ELR (cell line): ENCODE results near the gene INPP4A.
A peak's percentile ranks its signal among the peaks of the same experiment; 100 is the strongest.
"Not testable (repeated sequence)": the region's sequence is repeated elsewhere in the genome, so short reads cannot be mapped to it uniquely, and the experiment has no call there.

Experiments used
- DNase-seq: peaks from one replicate; pipeline ENCODE4 v3.0.0-alpha.2; 2015; ENCODE audit warnings: low read depth

The INPP4A gene

GRCh38 chr2:98444436-98445176 is at the start of gene INPP4A:
Gene INPP4A, plus strand, starts transcription at chr2:98444858. Its CDS starts 75,191 bp downstream, at chr2:98520049.
- DNase-seq = peak; percentile 76

GRCh38 chr2:98395977-98396376 is 48.7 kb upstream of the INPP4A start:
- no peak for DNase-seq

DNA sequence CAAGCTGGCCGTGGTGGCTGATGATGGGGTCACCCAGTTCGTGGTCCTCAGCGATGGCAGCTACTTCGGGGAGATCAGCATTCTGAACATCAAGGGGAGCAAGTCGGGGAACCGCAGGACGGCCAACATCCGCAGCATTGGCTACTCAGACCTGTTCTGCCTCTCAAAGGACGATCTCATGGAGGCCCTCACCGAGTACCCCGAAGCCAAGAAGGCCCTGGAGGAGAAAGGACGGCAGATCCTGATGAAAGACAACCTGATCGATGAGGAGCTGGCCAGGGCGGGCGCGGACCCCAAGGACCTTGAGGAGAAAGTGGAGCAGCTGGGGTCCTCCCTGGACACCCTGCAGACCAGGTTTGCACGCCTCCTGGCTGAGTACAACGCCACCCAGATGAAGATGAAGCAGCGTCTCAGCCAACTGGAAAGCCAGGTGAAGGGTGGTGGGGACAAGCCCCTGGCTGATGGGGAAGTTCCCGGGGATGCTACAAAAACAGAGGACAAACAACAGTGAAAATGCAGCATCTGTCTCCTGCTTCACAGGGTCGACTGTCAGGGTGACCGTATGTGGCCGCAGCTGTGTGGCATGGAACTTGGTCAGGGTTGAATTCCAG is 47.8 kb upstream of the INPP4A start:
- no peak for DNase-seq

- DNase-seq = no peak
Observed at GRCh38 chr2:98399140-98399539, 45.5 kb upstream of the INPP4A start.

GRCh38 chr2:98403878-98404277 is 40.8 kb upstream of the INPP4A start:
- no peak for DNase-seq

DNA sequence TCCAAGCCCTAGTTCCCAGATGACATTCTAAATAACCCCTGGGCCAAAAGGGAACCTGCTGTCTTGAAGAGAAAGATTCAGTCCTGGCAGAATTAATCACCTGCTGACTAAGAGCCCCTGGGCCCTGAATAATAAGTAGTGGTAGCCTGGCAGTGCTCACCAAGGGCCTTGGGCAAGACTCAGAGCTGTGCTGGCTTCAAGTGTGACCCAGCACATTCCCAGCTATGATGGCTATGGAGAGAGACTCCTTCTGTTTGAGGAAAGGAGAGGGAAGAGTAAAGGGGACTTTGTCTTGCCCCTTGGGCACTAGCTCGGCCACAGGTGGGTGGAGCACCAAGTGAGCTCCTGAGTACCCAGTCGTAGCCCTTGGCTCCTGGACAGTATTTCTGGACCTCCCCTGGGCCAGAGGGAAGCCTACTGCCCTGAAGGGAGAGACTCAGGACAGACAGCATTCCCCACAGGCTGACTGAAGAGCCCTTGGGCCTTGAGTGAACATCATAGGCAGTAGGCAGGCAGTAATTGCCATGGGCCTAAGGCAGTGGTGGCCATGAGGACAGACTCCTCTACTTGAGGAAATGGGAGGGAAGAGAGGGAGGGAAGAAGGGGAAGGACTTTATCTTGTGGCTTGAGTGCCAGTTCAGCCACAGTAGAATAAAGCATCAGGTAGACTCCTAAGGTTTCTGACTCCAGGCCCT is 40.0 kb upstream of the INPP4A start:
- peak; percentile 45 for DNase-seq

- no peak for DNase-seq
Observed at GRCh38 chr2:98405301-98405700, 39.4 kb upstream of the INPP4A start.

DNA sequence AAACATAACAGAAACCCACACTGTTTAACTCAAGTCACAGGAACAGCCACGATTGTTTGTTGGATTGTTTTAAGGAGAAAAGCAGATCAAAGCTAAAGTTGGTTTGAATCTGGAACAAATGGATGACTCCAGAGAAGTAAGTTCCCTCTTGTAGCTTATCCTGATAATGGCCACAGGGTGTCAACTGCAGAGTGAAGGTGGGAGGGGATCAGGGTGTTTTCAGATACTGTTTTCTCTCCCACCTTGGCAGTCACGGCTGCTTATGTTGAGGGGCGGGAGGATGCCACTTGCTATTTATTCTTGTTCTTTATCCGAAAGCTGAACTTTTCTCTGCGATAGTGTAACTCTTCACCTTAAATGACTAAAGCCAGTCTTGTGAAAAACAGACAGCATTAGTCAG is 36.5 kb upstream of the INPP4A start:
- DNase-seq = no peak

- DNase-seq = peak; percentile 74
Observed at GRCh38 chr2:98412751-98413458, 31.8 kb upstream of the INPP4A start.

- DNase-seq = not testable (repeated sequence)
Observed at GRCh38 chr2:98414246-98414645, 30.4 kb upstream of the INPP4A start.

DNA sequence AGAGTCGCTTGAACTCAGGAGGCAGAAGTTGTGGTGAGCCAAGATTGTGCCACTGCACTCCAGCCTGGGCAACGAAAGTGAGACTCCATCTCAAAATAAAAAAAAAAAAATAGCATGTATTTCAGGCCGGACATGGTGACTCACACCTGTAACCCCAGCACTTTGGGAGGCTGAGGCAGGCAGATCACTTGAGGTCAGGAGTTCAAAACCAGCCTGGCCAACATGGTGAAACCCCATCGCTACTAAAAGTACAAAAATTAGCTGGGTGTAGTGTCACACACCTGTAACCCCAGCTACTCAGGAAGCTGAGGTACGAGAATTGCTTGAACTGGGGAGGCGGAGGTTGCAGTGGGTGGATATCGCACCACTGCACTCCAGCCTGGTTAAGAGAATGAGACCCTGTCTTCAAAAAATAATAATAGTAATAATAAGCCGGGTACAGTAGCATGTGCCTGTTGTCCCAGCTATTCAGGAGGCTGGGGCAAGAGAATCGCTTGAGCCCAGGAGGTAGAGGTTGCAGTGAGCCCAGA is 28.9 kb upstream of the INPP4A start:
- DNase-seq = not testable (repeated sequence)

GRCh38 chr2:98416383-98417159 is 28.1 kb upstream of the INPP4A start:
- DNase-seq = no peak

DNA sequence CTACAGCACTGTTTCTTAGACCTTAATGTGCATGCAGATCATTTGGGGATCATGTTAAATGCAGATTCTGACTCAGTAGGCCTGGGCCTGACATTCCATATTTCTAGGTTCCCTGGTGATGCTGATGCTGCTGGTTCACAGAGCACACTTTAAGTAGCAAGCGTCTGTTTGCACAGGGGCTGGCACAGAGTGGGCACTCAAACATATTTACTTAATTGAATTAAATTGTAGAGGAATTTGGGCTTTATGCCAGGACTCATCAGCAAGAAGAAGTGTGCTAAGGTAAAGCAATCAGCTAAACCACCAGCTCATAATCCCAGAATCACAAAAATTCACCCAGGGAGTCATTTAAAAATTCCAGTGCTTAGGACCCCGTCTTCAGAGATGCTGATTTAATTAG is 25.1 kb upstream of the INPP4A start:
- DNase-seq = no peak

- DNase-seq = peak; percentile 35
Observed at GRCh38 chr2:98419977-98420725, 24.5 kb upstream of the INPP4A start.

DNA sequence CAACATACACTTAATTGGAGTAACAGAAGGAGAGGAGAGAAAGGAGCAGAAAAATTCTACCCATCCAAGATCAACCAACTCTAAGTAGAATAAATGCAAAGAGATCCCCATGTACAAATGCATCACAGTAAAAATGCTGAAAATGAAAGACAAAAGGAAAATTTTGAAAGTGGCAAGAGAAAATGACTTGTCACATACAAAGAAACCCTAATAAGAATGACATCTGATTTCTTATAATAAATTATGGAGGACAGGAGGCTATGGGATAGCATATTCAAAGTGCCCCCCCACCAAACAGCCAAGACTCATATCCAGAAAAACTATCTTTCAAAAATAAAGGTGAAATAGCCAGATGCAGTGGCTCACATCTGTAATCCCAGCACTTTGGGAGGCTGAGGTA is 22.2 kb upstream of the INPP4A start:
- no peak for DNase-seq

GRCh38 chr2:98426771-98427170 is 17.9 kb upstream of the INPP4A start:
- DNase-seq = no peak

DNA sequence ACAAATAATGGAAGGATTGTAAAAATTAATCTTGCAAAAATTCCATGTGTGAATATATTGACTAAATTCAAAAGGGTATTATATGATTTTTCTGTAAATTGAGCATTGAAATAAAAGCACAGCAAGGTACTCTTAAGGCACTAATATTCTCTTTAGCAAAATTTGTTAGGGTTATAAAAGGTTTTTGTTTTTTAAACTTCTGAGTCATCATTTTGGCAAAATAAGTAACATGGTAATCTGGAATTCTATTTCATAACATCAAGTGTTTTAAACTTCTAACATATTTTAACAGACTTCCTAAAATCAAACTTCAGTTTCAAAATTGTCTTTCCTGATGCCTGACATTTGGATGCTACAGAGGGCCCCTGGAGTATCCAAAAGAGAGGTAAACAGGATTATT is 12.5 kb upstream of the INPP4A start:
- no peak for DNase-seq

GRCh38 chr2:98433363-98433964 is 11.2 kb upstream of the INPP4A start:
- DNase-seq = no peak

DNA sequence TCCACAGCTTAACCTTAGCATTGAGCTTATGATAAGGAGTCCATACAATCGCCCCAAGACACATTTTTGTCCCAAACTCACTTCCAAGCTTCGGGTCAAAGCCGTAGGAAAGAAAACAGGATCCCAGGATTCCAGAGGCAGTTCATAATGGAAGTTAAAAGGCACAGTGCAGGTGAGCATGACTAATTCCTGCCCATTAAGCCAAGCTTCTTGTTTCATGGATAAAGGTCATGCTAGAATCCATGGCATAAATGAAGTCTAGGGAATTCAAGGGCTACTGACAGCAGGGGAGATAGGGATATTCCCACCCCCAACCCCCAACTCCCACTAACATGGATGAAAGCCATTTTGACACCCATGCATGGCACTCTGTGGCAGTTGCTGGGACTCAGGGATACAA is 10.2 kb upstream of the INPP4A start:
- DNase-seq = no peak

DNA sequence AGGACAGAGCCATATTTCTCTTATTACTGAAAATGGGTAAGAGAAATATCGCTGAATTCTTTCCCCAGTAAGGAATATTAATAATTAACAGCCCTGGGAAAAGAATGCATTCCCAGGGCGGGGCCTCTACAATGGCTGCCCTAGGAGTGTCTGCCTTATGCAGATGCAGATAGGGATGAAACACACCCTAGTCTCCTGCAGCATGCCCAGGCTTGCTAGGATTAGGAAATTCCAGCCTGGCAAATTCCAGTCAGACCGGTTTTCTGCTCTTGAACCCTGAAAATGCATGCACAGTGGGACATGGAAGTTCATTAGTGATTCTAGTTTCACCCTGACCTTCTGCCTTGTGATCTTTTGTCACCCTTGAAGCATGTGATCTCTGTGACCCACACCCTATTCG is 9.0 kb upstream of the INPP4A start:
- DNase-seq = not testable (repeated sequence)
